Measurements from ENCODE around the gene WNT8A. TPM values are rescaled to one million over a fixed set of nuclear protein-coding genes. Genes with fewer than 3 reads are reported as not detected.
A peak's percentile ranks its signal among the peaks of the same experiment; 100 is the strongest.

Gene WNT8A
- total RNA-seq, 1 experiment from 2014 or later = not detected

- H3K9me3 ChIP-seq (replicated peaks) = no peaks in the 10 kb centered on the region
- H3K27me3 ChIP-seq = no peaks in the 10 kb centered on the region; the same call in 1 of the 2 replicates
- H3K36me3 ChIP-seq = no peaks in the 10 kb centered on the region
- no peak for DNase-seq
- no peak overlapping the region for H3K4me3 ChIP-seq
- H3K4me1 ChIP-seq = no peaks in the 10 kb centered on the region
- H3K27ac ChIP-seq = no peak overlapping the region
These were observed 21.9 kb downstream of the WNT8A start for GRCh38 chr5:138105709-138106108.

DNA sequence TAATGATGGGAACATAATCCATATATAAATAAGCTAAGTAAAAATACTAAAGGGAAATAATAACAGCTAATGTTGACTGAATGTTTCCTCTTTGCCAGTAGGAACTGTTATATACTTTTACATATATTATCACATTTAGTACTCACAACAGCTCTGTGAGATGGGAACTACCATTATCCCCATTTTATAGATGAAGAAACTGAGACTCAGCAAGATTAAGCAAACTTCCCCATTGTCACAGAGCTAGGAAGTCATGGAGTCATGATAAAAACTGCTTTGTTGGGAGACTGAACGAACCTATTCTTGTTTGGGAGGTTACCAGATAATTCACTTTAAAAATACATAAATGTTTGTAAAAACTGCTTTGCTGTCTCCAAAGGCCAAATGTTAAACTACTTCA lies 23.4 kb downstream of the WNT8A start:
- H3K27ac ChIP-seq = no peak overlapping the region
- no peak for DNase-seq
- no peaks in the 10 kb centered on the region for H3K36me3 ChIP-seq
- H3K4me3 ChIP-seq = no peak overlapping the region
- peaks cover 2% of the 10 kb centered on the region for H3K27me3 ChIP-seq
- no peaks in the 10 kb centered on the region for H3K9me3 ChIP-seq (replicated peaks)
- no peaks in the 10 kb centered on the region for H3K4me1 ChIP-seq

GRCh38 chr5:138109463-138110265 lies 25.8 kb downstream of the WNT8A start:
- Histone ChIP-seq H3K27me3 (peaks cover 4% of the 10 kb centered on the region), H3K4me1 (no peaks in the 10 kb centered on the region), H3K4me3 (no peak overlapping the region), H3K27ac (no peak overlapping the region), H3K36me3 (no peaks in the 10 kb centered on the region), H3K9me3 (replicated peaks) (no peaks in the 10 kb centered on the region)
- DNase-seq = no peak

DNA sequence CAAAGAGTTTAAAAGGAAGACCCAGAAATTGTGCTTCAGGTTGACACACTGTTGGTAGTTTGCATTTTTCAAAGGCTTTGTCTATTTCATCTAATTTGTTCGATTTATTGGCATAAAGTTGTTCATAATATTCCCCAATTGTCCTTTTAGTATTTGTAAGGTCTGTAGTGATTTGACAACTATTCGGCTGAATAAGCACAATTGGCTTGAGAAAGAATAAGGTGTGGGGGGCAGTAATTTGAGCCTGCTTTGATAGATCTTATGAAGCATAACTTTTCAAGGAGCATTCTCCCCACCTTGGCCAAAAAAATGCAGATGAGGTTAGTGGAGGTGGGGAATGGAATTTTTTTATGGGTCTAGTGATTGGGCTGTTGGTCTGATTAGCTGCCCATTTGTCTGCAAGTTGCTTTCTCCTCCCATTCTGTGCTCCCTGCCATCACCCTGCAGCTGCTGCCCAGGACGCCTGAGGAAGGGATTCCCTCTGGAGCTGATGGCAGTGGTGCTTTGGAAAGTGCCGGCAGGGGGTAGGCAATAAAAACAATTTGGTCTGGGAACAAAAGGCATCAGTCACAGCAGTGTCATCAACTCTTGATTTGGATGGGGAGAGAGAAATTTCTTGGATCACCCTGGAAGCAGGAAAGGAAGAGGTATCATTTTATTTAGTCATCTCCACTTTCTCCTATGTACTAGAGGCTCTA lies 26.6 kb downstream of the WNT8A start:
- no peak overlapping the region for H3K4me3 ChIP-seq
- no peak overlapping the region for H3K27ac ChIP-seq
- H3K27me3 ChIP-seq = peaks cover 4% of the 10 kb centered on the region
- DNase-seq = peak; percentile 32 to 43
- H3K4me1 ChIP-seq = no peaks in the 10 kb centered on the region
- no peaks in the 10 kb centered on the region for H3K36me3 ChIP-seq
- no peaks in the 10 kb centered on the region for H3K9me3 ChIP-seq (replicated peaks)

DNA sequence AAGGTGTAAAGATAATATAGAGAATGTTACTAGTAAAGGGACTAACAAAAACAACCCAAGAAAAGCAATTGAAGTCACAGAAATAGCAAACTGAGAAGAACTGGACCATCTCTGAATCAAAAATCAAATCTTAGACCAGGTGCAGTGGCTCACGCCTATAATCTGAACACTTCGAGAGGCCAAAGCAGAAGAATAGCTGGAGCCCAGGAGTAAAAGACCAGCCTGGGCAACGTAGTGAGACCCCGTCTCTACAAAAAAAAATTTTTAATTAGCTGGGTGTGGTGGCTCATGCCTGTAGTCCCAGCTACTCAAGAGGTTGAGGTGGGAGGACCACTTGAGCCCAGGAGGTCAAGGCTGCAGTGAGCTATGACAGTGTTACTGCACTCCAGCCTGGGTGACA lies 27.3 kb downstream of the WNT8A start:
- Histone ChIP-seq H3K4me1 (no peaks in the 10 kb centered on the region), H3K4me3 (no peak overlapping the region), H3K36me3 (no peaks in the 10 kb centered on the region), H3K9me3 (replicated peaks) (no peaks in the 10 kb centered on the region), H3K27me3 (peaks cover 4% of the 10 kb centered on the region), H3K27ac (no peak overlapping the region)
- no peak for DNase-seq

DNA sequence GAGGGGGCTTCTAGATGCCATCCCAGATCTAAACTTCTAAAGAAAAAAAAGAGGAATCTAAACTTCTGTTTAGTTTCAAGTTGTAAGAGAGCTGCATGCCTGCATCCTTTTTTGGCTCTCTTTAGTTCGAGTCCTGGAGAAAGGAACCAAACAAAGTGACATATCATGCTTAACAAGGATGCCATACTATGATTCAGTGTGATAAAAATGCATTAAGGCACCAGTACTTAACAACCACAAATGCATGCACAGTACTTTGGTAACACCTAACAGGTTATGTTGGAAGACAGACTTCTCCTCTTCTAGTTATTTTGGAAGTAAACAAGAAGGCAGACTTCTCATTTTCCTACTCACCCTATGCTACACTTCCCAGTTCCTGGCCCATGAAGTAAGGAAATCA lies 28.1 kb downstream of the WNT8A start:
- Histone ChIP-seq H3K27ac (no peak overlapping the region), H3K4me3 (no peak overlapping the region), H3K4me1 (no peaks in the 10 kb centered on the region), H3K9me3 (replicated peaks) (no peaks in the 10 kb centered on the region), H3K27me3 (peaks cover 4% of the 10 kb centered on the region), H3K36me3 (no peaks in the 10 kb centered on the region)
- no peak for DNase-seq

DNA sequence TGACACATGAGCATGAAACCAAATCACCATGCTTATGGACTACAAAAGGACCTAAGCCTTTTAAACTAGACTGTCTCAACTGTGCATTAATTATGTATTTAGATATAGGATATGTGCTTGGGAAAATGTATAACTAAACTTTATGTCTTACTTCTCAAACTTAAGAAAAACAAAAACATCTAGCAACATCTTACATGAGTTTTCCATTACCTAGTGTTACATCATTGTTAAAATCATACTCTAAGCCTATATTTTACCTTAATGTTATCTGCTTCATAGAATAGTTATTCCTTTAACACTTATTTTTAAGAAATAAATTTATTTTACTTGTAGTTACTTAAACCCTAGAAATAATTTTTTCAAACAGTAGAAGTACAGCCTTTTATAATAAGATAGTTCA lies 31.4 kb downstream of the WNT8A start:
- no peak overlapping the region for H3K4me3 ChIP-seq
- H3K27ac ChIP-seq = no peak overlapping the region

DNA sequence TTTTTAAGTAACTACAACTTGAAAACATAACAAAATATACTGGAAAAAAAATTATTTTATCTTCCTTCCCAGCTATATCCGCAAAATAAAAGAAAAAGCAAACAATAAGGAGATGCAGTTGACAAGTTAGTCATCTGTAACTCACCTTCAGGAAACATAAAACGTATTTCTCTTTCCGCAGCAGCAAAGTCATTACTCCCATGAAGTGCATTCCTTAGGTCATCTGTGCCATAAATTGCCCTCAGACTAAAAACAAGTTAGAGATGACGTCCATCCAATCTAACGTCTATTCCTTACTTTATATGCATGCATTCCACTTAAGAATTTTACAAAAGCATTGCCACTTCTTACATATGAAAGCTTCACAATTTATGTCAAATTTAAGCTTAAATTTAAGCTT lies 44.5 kb downstream of the WNT8A start:
- H3K27ac ChIP-seq = no peak overlapping the region
- H3K36me3 ChIP-seq = no peaks in the 10 kb centered on the region
- no peaks in the 10 kb centered on the region; the same call in 1 of the 2 replicates for H3K4me1 ChIP-seq
- H3K4me3 ChIP-seq = no peak overlapping the region
- no peaks in the 10 kb centered on the region for H3K9me3 ChIP-seq (replicated peaks)
- H3K27me3 ChIP-seq = 0 out of 2 replicates have a peak, but pooled peaks cover 4% of the 10 kb centered on the region
- no peak for DNase-seq

More for the DNA sequence above, 31.4 kb downstream of the WNT8A start:
- DNase-seq = no peak
- H3K36me3 ChIP-seq = no peaks in the 10 kb centered on the region
- no peaks in the 10 kb centered on the region for H3K9me3 ChIP-seq (replicated peaks)
- peaks cover 4% of the 10 kb centered on the region; the same call in 1 of the 2 replicates for H3K27me3 ChIP-seq
- no peaks in the 10 kb centered on the region for H3K4me1 ChIP-seq

DNA sequence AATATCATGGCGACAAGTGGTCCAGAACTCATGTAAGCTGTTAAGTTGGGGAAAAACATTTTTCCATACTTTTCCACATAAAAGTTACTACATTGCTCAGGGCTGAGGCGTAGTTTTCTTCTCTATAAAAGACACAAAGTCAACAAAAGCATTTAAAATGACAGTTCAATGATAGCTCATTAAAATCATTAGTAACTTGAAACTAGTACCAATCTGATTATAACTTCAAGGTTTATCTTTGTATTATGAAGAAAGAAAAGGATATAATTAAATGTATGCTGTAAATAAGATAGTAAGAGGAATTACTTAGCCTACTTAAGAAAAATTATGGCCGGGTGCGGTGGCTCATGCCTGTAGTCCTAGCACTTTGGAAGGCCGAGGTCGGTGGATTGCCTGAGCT lies 45.5 kb downstream of the WNT8A start:
- H3K4me3 ChIP-seq = no peak overlapping the region
- H3K9me3 ChIP-seq (replicated peaks) = no peaks in the 10 kb centered on the region
- no peak overlapping the region for H3K27ac ChIP-seq
- H3K27me3 ChIP-seq = peaks cover 8% of the 10 kb centered on the region; the same call in 1 of the 2 replicates
- no peaks in the 10 kb centered on the region; the same call in 1 of the 2 replicates for H3K4me1 ChIP-seq
- H3K36me3 ChIP-seq = no peaks in the 10 kb centered on the region
- DNase-seq = no peak

DNA sequence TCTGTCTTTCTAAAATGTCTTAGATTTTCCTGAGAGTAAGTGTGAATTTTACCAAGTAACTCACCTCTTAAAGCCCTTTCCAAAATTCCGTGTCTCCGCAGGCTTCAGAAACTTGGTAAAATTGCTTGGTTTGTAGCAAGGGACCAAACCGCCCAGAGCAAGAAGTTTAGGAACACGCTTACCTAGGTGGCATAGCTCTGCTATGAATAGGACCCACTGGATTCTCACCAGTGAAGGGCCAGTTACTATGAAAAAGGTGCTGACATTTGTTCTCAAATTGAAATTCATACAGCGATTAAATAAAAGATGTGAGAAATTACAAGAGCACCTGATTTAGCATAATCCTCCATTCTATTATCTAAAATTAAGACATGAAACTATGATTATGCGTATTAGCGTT lies 48.7 kb downstream of the WNT8A start:
- no peak for DNase-seq
- Histone ChIP-seq H3K27ac (no peak overlapping the region), H3K4me3 (no peak overlapping the region), H3K27me3 (peaks cover 8% of the 10 kb centered on the region; the same call in 1 of the 2 replicates), H3K36me3 (no peaks in the 10 kb centered on the region), H3K9me3 (replicated peaks) (no peaks in the 10 kb centered on the region), H3K4me1 (no peaks in the 10 kb centered on the region; the same call in 1 of the 2 replicates)

- H3K36me3 ChIP-seq = no peaks in the 10 kb centered on the region
- no peak within 1 kb of the TSS for H3K27ac ChIP-seq
- no peak within 1 kb of the TSS for H3K4me3 ChIP-seq
- peaks cover 4% of the 10 kb centered on the region; the same call in 1 of the 2 replicates for H3K27me3 ChIP-seq
- no peaks in the 10 kb centered on the region for H3K4me1 ChIP-seq
- no peaks in the 10 kb centered on the region for H3K9me3 ChIP-seq (replicated peaks)
- no peak for DNase-seq
These were observed 55.3 kb downstream of the WNT8A start, which contains the start of gene NME5 for GRCh38 chr5:138138949-138139780. Gene NME5, minus strand, starts transcription at chr5:138139428. Its CDS starts 648 bp downstream, at chr5:138138780.

DNA sequence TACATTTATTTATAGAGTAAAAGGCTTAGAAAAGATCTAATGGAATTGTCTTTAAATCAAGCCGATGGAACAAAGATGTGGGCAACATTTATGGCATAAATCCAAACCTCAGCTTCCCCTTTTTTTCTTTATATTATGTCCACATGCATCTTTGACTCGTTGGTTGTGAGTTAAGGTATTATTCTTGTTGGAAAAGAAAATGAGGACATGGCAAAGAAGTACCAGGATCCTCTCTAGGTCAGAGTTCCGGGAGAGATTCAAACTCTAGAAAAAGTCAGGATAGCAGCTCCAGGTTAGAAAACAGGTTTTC lies 55.9 kb downstream of the WNT8A start:
- no peak overlapping the region for H3K27ac ChIP-seq
- DNase-seq = no peak
- no peaks in the 10 kb centered on the region for H3K9me3 ChIP-seq (replicated peaks)
- no peak overlapping the region for H3K4me3 ChIP-seq
- no peaks in the 10 kb centered on the region for H3K4me1 ChIP-seq
- H3K36me3 ChIP-seq = no peaks in the 10 kb centered on the region
- H3K27me3 ChIP-seq = peaks cover 4% of the 10 kb centered on the region; the same call in 1 of the 2 replicates

- no peak for DNase-seq
- no peaks in the 10 kb centered on the region for H3K36me3 ChIP-seq
- no peak overlapping the region for H3K4me3 ChIP-seq
- no peaks in the 10 kb centered on the region for H3K9me3 ChIP-seq (replicated peaks)
- peaks cover 4% of the 10 kb centered on the region; the same call in 1 of the 2 replicates for H3K27me3 ChIP-seq
- H3K27ac ChIP-seq = no peak overlapping the region
- no peaks in the 10 kb centered on the region for H3K4me1 ChIP-seq
These were observed 56.4 kb downstream of the WNT8A start for GRCh38 chr5:138140268-138140667.
